ENCODE results near the gene BCAS1. TPM values are rescaled to one million over a fixed set of nuclear protein-coding genes. Genes with fewer than 3 reads are reported as not detected.
A peak's percentile ranks its signal among the peaks of the same experiment; 100 is the strongest.

Gene BCAS1
- total RNA-seq, 4 donors from 2014 or later, result not detected

DNA sequence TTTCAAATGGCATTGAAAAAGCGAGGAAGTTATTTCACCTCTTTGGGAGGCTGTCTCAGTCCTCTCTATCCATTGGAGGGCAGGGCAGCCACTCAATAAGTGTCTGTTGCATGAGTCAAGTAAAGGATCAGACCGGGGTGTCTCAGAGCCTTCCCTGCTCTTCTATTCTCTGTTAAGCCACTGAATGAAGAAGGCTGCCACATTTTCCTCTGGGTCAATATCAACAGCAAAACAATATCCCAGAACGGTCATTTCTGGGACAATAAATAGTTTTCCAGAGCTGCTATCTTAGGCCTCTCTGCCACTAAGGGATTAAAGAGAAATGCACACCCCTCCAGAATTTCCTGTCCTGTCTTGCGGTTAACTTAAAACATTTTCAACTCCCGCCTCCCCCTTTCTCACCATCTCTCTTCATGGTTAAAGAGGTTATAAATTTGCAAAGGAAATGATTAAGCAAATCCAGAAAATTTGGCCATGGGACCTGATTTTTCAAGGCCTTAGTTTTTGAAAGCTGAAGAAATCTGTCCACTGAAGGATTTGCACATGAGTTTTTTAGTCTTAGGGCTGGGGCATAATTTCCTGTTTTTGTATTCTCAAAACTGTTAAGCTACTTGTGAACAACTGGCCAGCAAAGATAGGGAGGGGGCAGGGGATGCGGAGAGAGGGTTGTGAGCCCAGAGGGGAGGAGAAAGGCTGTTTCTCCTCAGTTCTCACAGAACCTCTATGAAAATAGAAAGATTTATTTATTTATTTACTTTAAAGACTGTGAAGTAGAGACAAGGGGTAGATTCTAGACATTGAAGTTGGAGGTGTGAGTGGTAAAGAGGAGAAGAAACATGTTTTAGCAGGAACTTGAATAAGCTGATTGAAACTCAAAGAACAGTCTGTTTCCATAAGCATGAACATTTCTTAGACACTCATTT lies 135.7 kb downstream of the BCAS1 start:
- TF ChIP-seq, protein P1, sequence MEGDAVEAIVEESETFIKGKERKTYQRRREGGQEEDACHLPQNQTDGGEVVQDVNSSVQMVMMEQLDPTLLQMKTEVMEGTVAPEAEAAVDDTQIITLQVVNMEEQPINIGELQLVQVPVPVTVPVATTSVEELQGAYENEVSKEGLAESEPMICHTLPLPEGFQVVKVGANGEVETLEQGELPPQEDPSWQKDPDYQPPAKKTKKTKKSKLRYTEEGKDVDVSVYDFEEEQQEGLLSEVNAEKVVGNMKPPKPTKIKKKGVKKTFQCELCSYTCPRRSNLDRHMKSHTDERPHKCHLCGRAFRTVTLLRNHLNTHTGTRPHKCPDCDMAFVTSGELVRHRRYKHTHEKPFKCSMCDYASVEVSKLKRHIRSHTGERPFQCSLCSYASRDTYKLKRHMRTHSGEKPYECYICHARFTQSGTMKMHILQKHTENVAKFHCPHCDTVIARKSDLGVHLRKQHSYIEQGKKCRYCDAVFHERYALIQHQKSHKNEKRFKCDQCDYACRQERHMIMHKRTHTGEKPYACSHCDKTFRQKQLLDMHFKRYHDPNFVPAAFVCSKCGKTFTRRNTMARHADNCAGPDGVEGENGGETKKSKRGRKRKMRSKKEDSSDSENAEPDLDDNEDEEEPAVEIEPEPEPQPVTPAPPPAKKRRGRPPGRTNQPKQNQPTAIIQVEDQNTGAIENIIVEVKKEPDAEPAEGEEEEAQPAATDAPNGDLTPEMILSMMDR (IDR thresholded peaks at IDR 0.05; ENCODE audit: low read depth), result peak; percentile 47

DNA sequence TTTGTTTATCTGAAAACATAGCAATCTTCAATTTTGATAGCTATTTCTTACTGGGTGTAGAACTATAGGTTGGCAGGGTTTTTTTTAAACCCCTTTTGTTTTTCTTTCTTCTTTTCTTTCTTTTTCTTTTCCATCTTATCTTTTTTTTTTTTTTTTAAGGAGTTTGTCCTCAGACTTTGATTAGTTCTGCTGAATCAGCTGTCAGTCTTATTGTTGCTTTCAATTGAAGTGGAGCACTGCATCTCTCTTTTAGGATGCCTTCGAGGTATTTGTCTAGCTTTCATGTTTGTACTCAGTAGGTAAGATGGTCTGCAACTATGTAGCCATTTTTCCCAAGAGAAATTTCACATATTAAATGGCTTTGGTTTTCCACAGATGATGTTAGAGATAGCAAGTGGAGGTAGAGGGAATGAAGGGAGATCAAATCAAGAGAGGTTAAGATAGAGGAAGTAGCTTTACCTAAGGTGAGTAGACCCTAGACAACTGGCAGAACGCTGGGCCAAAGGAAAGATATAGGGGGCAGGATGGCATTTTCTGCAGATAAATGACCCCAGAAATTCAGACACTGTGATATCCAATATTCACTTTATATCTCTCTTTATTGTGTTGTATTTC lies 137.1 kb downstream of the BCAS1 start:
- TF ChIP-seq, protein P1 (IDR thresholded peaks at IDR 0.05; ENCODE audit: low read depth), result peak; percentile 75

DNA sequence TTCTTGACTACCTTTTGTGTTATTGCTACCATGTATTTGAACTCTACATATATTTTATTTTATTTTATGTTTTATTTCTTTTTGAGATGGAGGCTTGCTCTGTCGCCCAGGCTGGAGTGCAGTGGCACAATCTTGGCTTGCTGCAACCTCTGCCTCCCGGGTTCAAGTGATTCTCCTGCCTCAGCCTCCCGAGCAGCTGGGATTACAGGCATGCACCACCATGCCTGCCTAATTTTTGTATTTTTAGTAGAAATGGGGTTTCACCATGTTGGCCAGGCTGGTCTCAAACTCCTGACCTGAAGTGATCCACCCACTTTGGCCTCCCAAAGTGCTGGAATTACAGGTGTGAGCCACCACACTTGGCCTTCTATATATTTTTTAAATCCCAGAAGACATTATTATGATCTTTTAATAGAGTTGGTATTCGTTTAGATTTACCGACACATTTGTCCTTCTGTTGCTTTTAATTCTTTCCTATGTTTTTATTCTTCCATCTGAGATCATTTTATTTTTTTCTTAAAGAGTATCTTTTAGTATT lies 137.7 kb downstream of the BCAS1 start:
- TF ChIP-seq, protein P1 (IDR thresholded peaks at IDR 0.05; ENCODE audit: low read depth), result peak; percentile 72

GRCh38 chr20:53931597-53931996 lies 138.8 kb downstream of the BCAS1 start:
- TF ChIP-seq, protein P1 (IDR thresholded peaks at IDR 0.05; ENCODE audit: low read depth), result no peak

DNA sequence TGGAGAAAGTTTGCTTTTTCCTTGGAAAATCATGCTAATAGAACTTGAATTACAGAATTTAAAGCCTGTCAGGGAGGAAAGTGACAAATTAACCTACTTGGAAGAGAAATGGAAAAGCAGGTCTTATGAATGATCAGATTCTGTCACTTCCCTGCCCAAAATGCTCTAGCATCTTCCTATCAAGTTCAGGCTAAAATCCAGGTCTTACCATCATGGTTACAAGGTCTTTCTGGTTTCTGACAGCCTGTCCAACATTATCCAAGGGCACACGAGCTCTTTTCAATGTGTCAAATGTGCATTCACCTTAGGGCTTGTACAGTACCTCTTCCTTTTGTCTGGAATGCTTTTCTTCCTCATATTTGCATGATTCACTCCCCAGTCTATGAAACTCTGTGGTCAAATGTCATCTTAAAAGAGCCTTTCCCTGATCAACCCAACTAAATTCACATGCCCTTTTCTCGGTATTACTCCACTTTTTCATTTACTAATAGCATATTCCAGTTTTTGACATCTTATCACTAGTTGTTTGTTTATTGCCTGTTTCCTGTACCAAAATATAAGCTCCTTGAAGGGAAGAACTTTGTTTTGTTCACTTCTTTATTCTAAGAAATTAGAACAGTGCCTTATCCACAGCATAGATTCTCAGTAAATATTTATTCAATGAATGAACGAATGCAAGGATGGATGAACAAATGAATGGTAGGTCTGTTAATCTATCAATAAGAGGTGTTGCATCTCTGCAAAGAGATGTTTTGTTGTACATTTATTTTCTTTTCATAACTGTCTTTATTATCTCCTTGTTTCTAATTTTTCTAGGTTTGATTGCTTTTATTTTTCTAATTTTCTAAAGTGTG lies 139.5 kb downstream of the BCAS1 start:
- TF ChIP-seq, protein P1 (IDR thresholded peaks at IDR 0.05; ENCODE audit: low read depth), result no peak

DNA sequence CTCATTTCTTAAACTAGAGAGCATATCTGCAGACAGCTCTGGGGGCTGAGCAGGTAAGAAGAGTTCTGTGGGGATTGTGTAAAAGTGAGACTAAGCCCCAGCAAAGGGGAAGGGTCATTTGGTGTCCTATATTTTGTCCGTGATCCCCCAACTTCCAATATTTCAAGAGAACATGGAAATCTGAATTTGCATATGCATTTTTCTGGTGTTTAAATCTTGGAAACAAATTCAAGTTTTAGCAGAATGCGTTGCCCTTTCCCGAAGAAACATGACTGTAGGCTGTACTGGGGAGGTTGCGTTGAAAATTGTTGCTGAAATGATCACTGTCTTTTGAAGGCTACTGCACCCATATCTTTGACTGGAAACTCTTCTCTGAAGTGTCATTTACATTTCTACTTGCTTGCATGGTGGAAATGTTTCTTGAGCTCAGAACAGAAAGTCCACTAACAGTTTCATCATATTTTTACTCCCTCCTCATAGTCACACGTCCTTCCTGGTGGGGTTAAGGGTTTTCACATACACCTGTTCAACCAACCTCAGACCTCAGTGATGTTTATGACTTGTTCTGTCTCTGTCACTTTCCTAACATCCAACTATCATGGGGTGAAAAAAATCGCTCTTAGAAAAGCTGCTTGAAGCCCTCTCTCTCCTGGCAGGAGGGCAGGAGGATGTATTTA lies 140.3 kb downstream of the BCAS1 start:
- TF ChIP-seq, protein P1 (IDR thresholded peaks at IDR 0.05; ENCODE audit: low read depth), result peak; percentile 89

Data from subcutaneous adipose tissue (tissue), 4 donors.